Stomach (tissue), 9 donors: Measurements from ENCODE around the gene TLE2. TPM values are rescaled to one million over a fixed set of nuclear protein-coding genes. Genes with fewer than 3 reads are reported as not detected.

ENCODE experiments used
- DNase-seq, 2 donors: peaks; one replicate each; pipeline versions ENCODE4 v3.0.0 to v3.0.0-alpha.2; 2013 to 2019
- H3K27ac ChIP-seq, 5 donors: fragments of 200-600 bp in 4 of 5; sonication (generic) in 4 of 5; one replicate each; pipeline ENCODE4 v1.5.1; 2013 to 2019; ENCODE audit warnings: mild to moderate bottlenecking in 1 of 5, moderate library complexity in 1 of 5
- H3K27me3 ChIP-seq, 3 donors: fragments of 200-600 bp; sonication (generic); one replicate each; pipeline ENCODE4 v1.5.1; 2017 to 2019; ENCODE audit warnings: mixed run types in 1 of 3
- H3K36me3 ChIP-seq, 4 donors: fragments of 200-600 bp; sonication (generic); 1 replicate in 3 of 4; 2 replicates in 1 of 4; pipeline ENCODE4 v1.5.1; 2016 to 2019
- H3K4me1 ChIP-seq, 4 donors: fragments of 200-600 bp; sonication (generic); one replicate each; pipeline ENCODE4 v1.5.1; 2016 to 2019
- H3K4me3 ChIP-seq, 4 donors: fragments of 200-600 bp; sonication (generic) in 3 of 4; one replicate each; pipeline ENCODE4 v1.5.1; 2016 to 2019; ENCODE audit warnings: mild to moderate bottlenecking in 1 of 4
- H3K9me3 ChIP-seq, 4 donors: fragments of 200-600 bp; sonication (generic); one replicate each; pipeline ENCODE4 v1.5.1; 2016 to 2019
- CTCF ChIP-seq, 7 experiments: fragments of 450-650 bp in 4 of 7; fragments of 200-600 bp in 3 of 7; sonication (generic) in 3 of 7; IDR thresholded peaks; one replicate each; pipeline ENCODE4 v1.5.1; 2016 to 2019; ENCODE audit warnings: antibody characterized with exemption in 7 of 7, control low read depth in 2 of 7, mild to moderate bottlenecking in 1 of 7
- EP300 ChIP-seq: sonication (generic); formaldehyde crosslinking; IDR thresholded peaks from one replicate; pipeline ENCODE4 v1.6.1; 2017; ENCODE audit warnings: antibody characterized with exemption
- POLR2A ChIP-seq, 4 donors: fragments of 450-650 bp; IDR thresholded peaks; one replicate each; pipeline ENCODE4 v1.6.1; 2016; ENCODE audit warnings: antibody characterized with exemption in 4 of 4, control low read depth in 2 of 4, mild to moderate bottlenecking in 1 of 4, moderate library complexity in 1 of 4
- POLR2AphosphoS5 ChIP-seq, 3 donors: sonication (generic); formaldehyde crosslinking; IDR thresholded peaks; one replicate each; pipeline ENCODE4 v1.6.1; 2016; ENCODE audit warnings: antibody characterized with exemption in 3 of 3
- WGBS, 5 donors: extraction: QIAGEN DNeasy Blood & Tissue Kit in 3 of 5; methylation state at CpG; one replicate each; pipeline versions ENCODE4 v1.1.5 to v1.1.7; 2013 to 2018; 5-methylcytosine and 5-hydroxymethylcytosine counted together
- intact Hi-C: fragments of 100-400 bp; cut with DNase I; formaldehyde crosslinking; loops from one replicate; pipeline ENCODE4 v1.15.1; 2023; ENCODE audit warnings: low total_unique reads
- polyA plus RNA-seq, 3 donors: library from polyadenylated mRNA; stranded (reverse); fragments of 200-250 nt; gene quantifications; one replicate each; pipeline ENCODE4 v1.2.3, GENCODE V29; 2013
- total RNA-seq, 5 donors: library from RNA; depleted of rRNA; stranded (reverse); fragments of >200 nt; gene quantifications; one replicate each; pipeline versions ENCODE4 v1.1.0 to v1.2.3, GENCODE V29; 2014 to 2016
- donor health status: healthy with polysubstance abuse.
- donor health status: Bipolar disorder and iron deficiency.
- donor health status: healthy.

The TLE2 gene
- total and polyA plus RNA-seq, 8 donors = 13.8 to 92.9 (median 23.8) TPM

DNA sequence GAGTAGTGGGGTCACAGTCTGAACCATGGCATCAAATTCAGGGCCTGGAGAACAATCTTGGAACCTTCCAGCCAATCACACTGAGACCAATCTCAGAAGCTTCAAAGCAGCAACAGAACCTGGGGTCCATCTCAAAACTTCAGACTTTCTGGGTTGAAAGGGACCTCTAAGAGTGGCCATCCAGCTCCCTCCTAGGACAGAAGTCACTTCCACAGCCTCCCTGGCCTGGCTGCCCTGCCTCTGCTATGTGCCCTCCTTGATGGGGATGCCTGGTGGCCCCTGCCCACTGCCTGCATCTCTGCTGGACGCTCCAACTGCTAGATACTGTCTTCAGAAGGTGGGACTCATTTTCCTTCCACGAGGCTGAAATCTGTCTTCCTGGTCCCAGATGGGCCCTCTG lies 1.8 kb downstream of the TLE2 start:
- no peak overlapping the region for H3K4me3 ChIP-seq
- peaks cover 14 to 32% (median 24%) of the 10 kb centered on the region in 4 donors for H3K4me1 ChIP-seq
- TF ChIP-seq POLR2A (IDR thresholded peaks at IDR 0.05) = no peak
- TF ChIP-seq POLR2AphosphoS5 (IDR thresholded peaks at IDR 0.05) = no peak
- TF ChIP-seq EP300 = no peak
- no peak for TF ChIP-seq CTCF (IDR thresholded peaks at IDR 0.05)
- peaks cover 0 to 14% (median 0%) of the 10 kb centered on the region in 4 donors for H3K36me3 ChIP-seq
- no peaks in the 10 kb centered on the region for H3K9me3 ChIP-seq
- H3K27ac ChIP-seq = peak overlapping the region in 3 of 5 donors; percentile 23 to 80 (median 65)
- 70 to 84% (median 83%) methylated on average over 2 of the region's 2 CpGs for WGBS, 5 donors
- intact Hi-C loops = no loop called here
- H3K27me3 ChIP-seq = peaks cover 0 to 50% (median 8%) of the 10 kb centered on the region in 3 donors
- no peak for DNase-seq

GRCh38 chr19:3026768-3027167 lies 2.3 kb downstream of the TLE2 start:
- no peak for TF ChIP-seq POLR2A (IDR thresholded peaks at IDR 0.05)
- TF ChIP-seq CTCF (IDR thresholded peaks at IDR 0.05) = no peak
- no peak for TF ChIP-seq EP300
- TF ChIP-seq POLR2AphosphoS5 (IDR thresholded peaks at IDR 0.05) = no peak
- H3K27ac ChIP-seq = no peak overlapping the region
- intact Hi-C loops = no loop called here
- H3K27me3 ChIP-seq = peaks cover 0 to 50% (median 8%) of the 10 kb centered on the region in 3 donors
- no peak overlapping the region for H3K4me3 ChIP-seq
- H3K9me3 ChIP-seq = no peaks in the 10 kb centered on the region
- 82 to 94% (median 93%) methylated on average over 1 of the region's 1 CpG for WGBS, 5 donors
- no peak for DNase-seq
- H3K4me1 ChIP-seq = peaks cover 14 to 32% (median 24%) of the 10 kb centered on the region in 4 donors
- peaks cover 0 to 14% (median 0%) of the 10 kb centered on the region in 4 donors for H3K36me3 ChIP-seq

DNA sequence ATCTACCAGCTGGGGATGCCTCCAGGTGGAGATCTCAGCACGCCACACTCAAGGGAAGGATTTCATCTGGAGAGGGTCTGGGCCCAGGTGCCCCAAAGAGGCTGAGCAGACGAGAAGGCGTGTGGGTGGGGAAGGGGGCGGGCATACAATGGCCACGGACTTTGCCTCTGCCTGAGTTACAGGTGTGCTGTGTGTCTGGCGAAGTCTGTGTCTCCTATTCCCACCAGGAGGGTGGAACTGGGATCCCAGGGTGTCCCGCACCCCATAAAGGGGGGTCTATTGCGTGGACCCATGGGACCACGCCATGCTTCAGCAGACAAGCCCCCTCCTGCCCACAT lies 3.6 kb downstream of the TLE2 start:
- Histone ChIP-seq H3K36me3 (peaks cover 0 to 14% (median 0%) of the 10 kb centered on the region in 4 donors), H3K27me3 (peaks cover 0 to 49% (median 8%) of the 10 kb centered on the region in 3 donors), H3K4me3 (no peak overlapping the region), H3K4me1 (peaks cover 14 to 32% (median 24%) of the 10 kb centered on the region in 4 donors), H3K9me3 (no peaks in the 10 kb centered on the region), H3K27ac (no peak overlapping the region)
- WGBS, 5 donors = 79 to 94% (median 82%) methylated on average over 9 of the region's 9 CpGs
- TF ChIP-seq CTCF (IDR thresholded peaks at IDR 0.05) (no peak), EP300 (no peak), POLR2AphosphoS5 (IDR thresholded peaks at IDR 0.05) (no peak), POLR2A (IDR thresholded peaks at IDR 0.05) (no peak)
- intact Hi-C loops = no loop called here
- DNase-seq = peak in 1 of 2 donors; percentile 63

DNA sequence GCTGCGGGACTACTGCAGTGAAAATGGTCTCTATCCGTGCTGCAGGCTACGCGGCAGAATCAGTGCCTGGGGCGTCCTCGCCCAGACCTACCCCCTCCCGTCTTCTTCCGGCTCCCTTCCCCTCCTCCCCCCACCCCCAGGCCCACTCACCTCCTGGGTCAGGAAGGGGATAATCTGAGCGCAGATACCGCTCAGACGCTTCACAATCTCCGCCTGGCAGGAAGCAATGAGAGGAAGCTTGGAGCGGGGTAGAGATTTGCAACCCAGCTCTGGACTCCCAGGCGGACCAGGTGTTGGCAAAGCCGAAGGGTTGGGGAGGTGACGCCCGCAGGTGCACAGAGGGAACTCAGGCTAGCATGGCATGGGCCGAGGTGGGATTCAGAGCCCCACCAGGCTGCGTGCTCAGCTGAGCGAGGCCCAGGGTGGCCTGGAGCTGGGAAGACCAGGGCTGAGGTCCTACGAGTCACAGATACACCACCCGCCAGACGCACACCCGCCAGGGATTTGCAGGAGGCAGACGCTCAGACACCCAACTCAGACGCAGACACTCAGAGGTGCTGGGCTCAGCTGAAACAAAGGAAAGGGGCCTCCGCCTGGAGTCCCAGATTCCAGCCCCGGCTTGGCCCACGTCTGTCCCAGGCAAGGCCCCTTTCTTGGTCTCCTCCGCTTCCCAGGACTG lies 4.1 kb downstream of the TLE2 start:
- peak in 1 of 2 donors; percentile 44 for DNase-seq
- Histone ChIP-seq H3K27me3 (peaks cover 0 to 44% (median 8%) of the 10 kb centered on the region in 3 donors), H3K27ac (no peak overlapping the region), H3K36me3 (peaks cover 0 to 14% (median 0%) of the 10 kb centered on the region in 4 donors), H3K9me3 (no peaks in the 10 kb centered on the region), H3K4me3 (no peak overlapping the region), H3K4me1 (peaks cover 14 to 28% (median 22%) of the 10 kb centered on the region in 4 donors)
- WGBS, 5 donors = 56 to 79% (median 67%) methylated on average over 21 to 30 of the region's 30 CpGs
- no peak for TF ChIP-seq POLR2A (IDR thresholded peaks at IDR 0.05)
- no peak for TF ChIP-seq CTCF (IDR thresholded peaks at IDR 0.05)
- TF ChIP-seq EP300 = no peak
- no peak for TF ChIP-seq POLR2AphosphoS5 (IDR thresholded peaks at IDR 0.05)
- intact Hi-C loops = no loop called here
